ENCODE results near the gene SLC4A8. TPM values are rescaled to one million over a fixed set of nuclear protein-coding genes. Genes with fewer than 3 reads are reported as not detected.

SLC4A8 gene
- total RNA-seq, 2 experiments from 2014 or later: 2.8 to 3.7 TPM

GRCh38 chr12:51392556-51393237 lies 31.9 kb upstream of the SLC4A8 start:
- ChIA-PET CTCF (interaction anchor here (0.6 to 1.5 kb wide), 2 partner anchors 17 to 27 kb away, joined by 4 to 5 read pairs; no protein-coding TSS in a partner anchor), POLR2A (interaction anchor here (0.6 to 0.7 kb wide), 2 partner anchors 65 to 413 kb away, joined by 3 to 13 read pairs; no protein-coding TSS in a partner anchor)

GRCh38 chr12:51393676-51394545 lies 30.7 kb upstream of the SLC4A8 start:
- CTCF ChIA-PET: interaction anchor here (1.1 to 1.2 kb wide), 2 partner anchors 11 to 24 kb away, joined by 3 to 4 read pairs; no protein-coding TSS in a partner anchor
- POLR2A ChIA-PET: no interaction called here

GRCh38 chr12:51395283-51396230 lies 29.1 kb upstream of the SLC4A8 start:
- ChIA-PET CTCF (interaction anchor here (1.2 kb wide), 1 partner anchor 26 kb away, joined by 4 read pairs; no protein-coding TSS in a partner anchor), POLR2A (interaction anchor here (0.7 kb wide), 1 partner anchor 527 kb away, joined by 6 read pairs; no protein-coding TSS in a partner anchor)

- POLR2A ChIA-PET: no interaction called here
- CTCF ChIA-PET: no interaction called here
These were observed 27.0 kb upstream of the SLC4A8 start for GRCh38 chr12:51397670-51398069.

GRCh38 chr12:51399891-51400290 lies 24.7 kb upstream of the SLC4A8 start:
- ChIA-PET POLR2A (no interaction called here), CTCF (interaction anchor here (0.7 kb wide), 1 partner anchor 161 kb away, joined by 4 read pairs; the partner anchor contains the start of gene DAZAP2)

GRCh38 chr12:51401020-51401419 lies 23.6 kb upstream of the SLC4A8 start:
- POLR2A ChIA-PET: no interaction called here
- CTCF ChIA-PET: no interaction called here

- POLR2A ChIA-PET: no interaction called here
These were observed 23.1 kb upstream of the SLC4A8 start for GRCh38 chr12:51401486-51401885.

GRCh38 chr12:51401900-51402299 lies 22.7 kb upstream of the SLC4A8 start:
- ChIA-PET POLR2A (no interaction called here), CTCF (no interaction called here)

More at GRCh38 chr12:51401486-51401885, 23.1 kb upstream of the SLC4A8 start:
- CTCF ChIA-PET: no interaction called here

GRCh38 chr12:51403159-51403558 lies 21.5 kb upstream of the SLC4A8 start:
- POLR2A ChIA-PET: no interaction called here

GRCh38 chr12:51403681-51404136 lies 20.9 kb upstream of the SLC4A8 start:
- ChIA-PET POLR2A (no interaction called here), CTCF (no interaction called here)

More at GRCh38 chr12:51403159-51403558, 21.5 kb upstream of the SLC4A8 start:
- CTCF ChIA-PET: no interaction called here

GRCh38 chr12:51404627-51405026 lies 20.0 kb upstream of the SLC4A8 start:
- ChIA-PET CTCF (no interaction called here), POLR2A (no interaction called here)

- POLR2A ChIA-PET: no interaction called here
- CTCF ChIA-PET: no interaction called here
These were observed 18.8 kb upstream of the SLC4A8 start for GRCh38 chr12:51405801-51406207.

GRCh38 chr12:51406290-51406689 lies 18.3 kb upstream of the SLC4A8 start:
- CTCF ChIA-PET: no interaction called here

GRCh38 chr12:51406859-51407258 lies 17.8 kb upstream of the SLC4A8 start:
- CTCF ChIA-PET: interaction anchor here (0.7 kb wide), 1 partner anchor 18 kb away, joined by 3 read pairs; the partner anchor contains the start of gene SLC4A8
- POLR2A ChIA-PET: no interaction called here

More at GRCh38 chr12:51406290-51406689, 18.3 kb upstream of the SLC4A8 start:
- POLR2A ChIA-PET: no interaction called here

GRCh38 chr12:51407604-51408003 lies 17.0 kb upstream of the SLC4A8 start:
- ChIA-PET POLR2A (no interaction called here), CTCF (no interaction called here)

GRCh38 chr12:51409846-51410245 lies 14.8 kb upstream of the SLC4A8 start:
- POLR2A ChIA-PET: no interaction called here
- CTCF ChIA-PET: interaction anchor here (0.7 kb wide), 1 partner anchor 18 kb away, joined by 4 read pairs; no protein-coding TSS in a partner anchor

- ChIA-PET CTCF (no interaction called here), POLR2A (no interaction called here)
These were observed 11.5 kb upstream of the SLC4A8 start for GRCh38 chr12:51413149-51413548.

GRCh38 chr12:51413791-51414190 lies 10.8 kb upstream of the SLC4A8 start:
- ChIA-PET CTCF (no interaction called here), POLR2A (no interaction called here)

- POLR2A ChIA-PET: no interaction called here
- CTCF ChIA-PET: no interaction called here
These were observed 8.7 kb upstream of the SLC4A8 start for GRCh38 chr12:51415931-51416330.

Data from activated CD8-positive, alpha-beta memory T cell treated with anti-CD3 and anti-CD28 coated beads for 36 hours (primary cell).